Stimulated activated CD8-positive, alpha-beta memory T cell treated with anti-CD3 and anti-CD28 coated beads, Interleukin-7, amount 100 ng/mL, for 24 hours (primary cell): ENCODE measurements around the gene PEBP1.

ENCODE experiments used
- DNase-seq: peaks from one replicate; pipeline ENCODE4 v3.0.0-alpha.2; 2020; ENCODE audit warnings: low read depth

Gene PEBP1

GRCh38 chr12:118193958-118194357, 58.0 kb downstream of the PEBP1 start:
- DNase-seq = no peak
